Astrocyte of the cerebellum (primary cell): Measurements from ENCODE around the gene SGCD.

Source experiments
- DNase-seq: peaks from one replicate; pipeline ENCODE4 v3.0.0-alpha.2; 2011; ENCODE audit warnings: low read depth
- H3K4me3 ChIP-seq: 2 replicates; pipeline ENCODE4 v1.5.1; 2011; ENCODE audit warnings: mild to moderate bottlenecking, low read depth, low read length, moderate library complexity
- in situ Hi-C: cut with HindIII; loops from 2 replicates; pipeline ENCODE4 v1.10.0; 2017; ENCODE audit warnings: low sequenced_read_pairs
- TF ChIP-seq, protein P1 (sequence below): IDR thresholded peaks from 2 replicates; pipeline ENCODE4 v1.5.1; 2012; ENCODE audit warnings: low read length, low read depth, moderate library complexity, mild to moderate bottlenecking; ENCODE audit errors: missing control alignments

SGCD gene

GRCh38 chr5:156699147-156699546 lies 372.2 kb downstream of the SGCD start:
- in situ Hi-C loops = no loop called here
- H3K4me3 ChIP-seq = no peak overlapping the region
- TF ChIP-seq, protein P1, sequence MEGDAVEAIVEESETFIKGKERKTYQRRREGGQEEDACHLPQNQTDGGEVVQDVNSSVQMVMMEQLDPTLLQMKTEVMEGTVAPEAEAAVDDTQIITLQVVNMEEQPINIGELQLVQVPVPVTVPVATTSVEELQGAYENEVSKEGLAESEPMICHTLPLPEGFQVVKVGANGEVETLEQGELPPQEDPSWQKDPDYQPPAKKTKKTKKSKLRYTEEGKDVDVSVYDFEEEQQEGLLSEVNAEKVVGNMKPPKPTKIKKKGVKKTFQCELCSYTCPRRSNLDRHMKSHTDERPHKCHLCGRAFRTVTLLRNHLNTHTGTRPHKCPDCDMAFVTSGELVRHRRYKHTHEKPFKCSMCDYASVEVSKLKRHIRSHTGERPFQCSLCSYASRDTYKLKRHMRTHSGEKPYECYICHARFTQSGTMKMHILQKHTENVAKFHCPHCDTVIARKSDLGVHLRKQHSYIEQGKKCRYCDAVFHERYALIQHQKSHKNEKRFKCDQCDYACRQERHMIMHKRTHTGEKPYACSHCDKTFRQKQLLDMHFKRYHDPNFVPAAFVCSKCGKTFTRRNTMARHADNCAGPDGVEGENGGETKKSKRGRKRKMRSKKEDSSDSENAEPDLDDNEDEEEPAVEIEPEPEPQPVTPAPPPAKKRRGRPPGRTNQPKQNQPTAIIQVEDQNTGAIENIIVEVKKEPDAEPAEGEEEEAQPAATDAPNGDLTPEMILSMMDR = no peak
- no peak for DNase-seq

GRCh38 chr5:156704139-156704538 lies 377.2 kb downstream of the SGCD start:
- TF ChIP-seq, protein P1 = no peak
- no peak for DNase-seq
- in situ Hi-C loops = no loop called here
- H3K4me3 ChIP-seq = no peak overlapping the region

DNA sequence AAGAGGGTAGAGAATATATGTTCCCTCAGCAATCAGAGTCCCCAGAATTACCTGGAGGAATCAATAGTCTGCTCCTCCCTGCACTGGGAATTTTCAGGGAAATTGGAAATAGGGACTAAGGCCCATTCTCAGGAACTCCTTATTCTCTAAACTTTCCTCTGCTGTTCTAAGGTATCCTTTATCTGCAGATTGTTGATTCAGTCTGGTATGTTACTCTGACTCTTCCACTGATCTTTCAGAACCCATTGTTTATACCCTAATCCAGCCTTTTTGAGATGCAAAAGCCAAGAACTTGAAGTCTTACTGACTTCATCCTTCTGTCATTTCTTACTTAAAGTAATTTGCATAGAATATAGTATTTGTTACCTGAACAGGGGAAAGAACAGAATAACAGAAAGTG lies 379.7 kb downstream of the SGCD start:
- H3K4me3 ChIP-seq = no peak overlapping the region
- TF ChIP-seq, protein P1 = no peak
- in situ Hi-C loops = no loop called here
- DNase-seq = no peak

- no peak overlapping the region for H3K4me3 ChIP-seq
- DNase-seq = no peak
- in situ Hi-C loops = no loop called here
- TF ChIP-seq, protein P1 = no peak
Measured at GRCh38 chr5:156707750-156708149, 380.8 kb downstream of the SGCD start.

- DNase-seq = no peak
- TF ChIP-seq, protein P1 = no peak
- in situ Hi-C loops = no loop called here
- no peak overlapping the region for H3K4me3 ChIP-seq
Measured at GRCh38 chr5:156715287-156715686, 388.3 kb downstream of the SGCD start.

GRCh38 chr5:156716591-156717380 lies 389.8 kb downstream of the SGCD start:
- TF ChIP-seq, protein P1 = no peak
- no peak for DNase-seq
- H3K4me3 ChIP-seq = no peak overlapping the region
- in situ Hi-C loops = no loop called here

- TF ChIP-seq, protein P1 = no peak
- no peak overlapping the region for H3K4me3 ChIP-seq
- DNase-seq = no peak
- in situ Hi-C loops = no loop called here
Measured at GRCh38 chr5:156718985-156719384, 392.0 kb downstream of the SGCD start.
